HG02943 (cell line): ENCODE results near the gene DIO2.

Experiments
- ATAC-seq: cut with Tn5 transposase; IDR thresholded peaks from one replicate; pipeline ENCODE4 v1.9.1; 2021; ENCODE audit warnings: mild to moderate bottlenecking, low read depth, moderate library complexity; ENCODE audit not compliant: unreplicated experiment

DIO2 gene

DNA sequence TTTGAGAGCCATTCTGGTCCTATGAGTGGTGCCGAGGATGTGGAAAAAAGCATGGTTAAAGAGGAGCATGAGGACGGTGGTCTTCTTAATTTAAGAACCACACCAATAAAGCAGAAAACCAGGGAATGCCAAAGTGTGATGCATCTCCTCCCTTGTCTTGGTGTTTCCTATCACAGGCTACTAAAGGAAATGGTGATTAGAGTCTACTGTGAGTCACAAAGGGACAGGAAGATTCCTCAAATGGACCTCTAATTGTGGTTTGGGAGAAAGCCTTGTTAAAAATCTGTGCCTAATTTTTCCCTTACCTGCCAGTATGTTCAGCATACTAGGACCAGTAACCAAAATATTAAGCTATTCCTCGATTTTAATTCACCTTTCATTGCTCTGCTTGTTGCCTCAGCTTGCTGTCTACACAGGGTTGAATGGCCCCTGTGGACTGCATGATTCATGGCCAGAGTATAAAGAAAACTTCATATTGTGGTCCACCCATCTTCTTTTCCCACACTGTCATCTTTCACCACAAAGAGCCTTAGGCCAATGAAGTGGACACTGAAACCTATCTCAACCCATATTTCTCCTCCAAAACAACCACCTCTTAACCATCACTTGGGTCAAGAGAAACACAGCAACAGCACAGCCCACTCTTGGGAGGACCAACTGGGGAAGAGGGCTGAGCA, 38.8 kb downstream of the DIO2 start:
- no peak for ATAC-seq

DNA sequence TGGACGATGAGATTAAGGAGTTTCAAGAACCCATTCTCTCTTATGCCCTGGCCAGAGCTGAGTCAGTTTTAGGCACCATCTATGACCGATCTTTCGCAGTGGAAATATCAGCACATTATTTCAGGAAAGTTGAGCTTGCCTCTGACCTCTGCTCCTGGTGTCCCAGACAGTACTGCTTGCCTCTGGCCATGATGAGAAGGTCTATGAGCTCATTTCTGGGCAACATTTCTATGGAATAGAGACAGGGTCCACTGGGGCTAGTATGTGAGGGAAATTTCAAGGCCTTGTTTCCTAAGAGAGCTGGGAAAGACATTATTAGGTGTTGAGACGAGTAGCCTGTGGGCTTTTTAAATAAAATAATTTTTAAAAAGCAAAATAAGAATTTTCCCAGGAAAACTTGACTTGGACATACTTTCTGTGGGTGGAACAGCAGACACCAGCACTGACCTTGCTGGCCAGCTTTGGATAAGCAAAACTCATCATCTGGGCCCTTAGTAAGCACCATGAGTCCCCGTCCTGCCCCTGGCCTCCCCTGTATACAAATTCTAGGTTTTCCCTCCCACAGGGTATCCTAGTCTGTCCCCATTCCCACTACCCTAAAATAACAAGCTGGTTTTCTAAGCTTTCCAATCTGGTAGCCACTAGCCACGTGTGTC, 43.4 kb downstream of the DIO2 start:
- ATAC-seq = no peak

DNA sequence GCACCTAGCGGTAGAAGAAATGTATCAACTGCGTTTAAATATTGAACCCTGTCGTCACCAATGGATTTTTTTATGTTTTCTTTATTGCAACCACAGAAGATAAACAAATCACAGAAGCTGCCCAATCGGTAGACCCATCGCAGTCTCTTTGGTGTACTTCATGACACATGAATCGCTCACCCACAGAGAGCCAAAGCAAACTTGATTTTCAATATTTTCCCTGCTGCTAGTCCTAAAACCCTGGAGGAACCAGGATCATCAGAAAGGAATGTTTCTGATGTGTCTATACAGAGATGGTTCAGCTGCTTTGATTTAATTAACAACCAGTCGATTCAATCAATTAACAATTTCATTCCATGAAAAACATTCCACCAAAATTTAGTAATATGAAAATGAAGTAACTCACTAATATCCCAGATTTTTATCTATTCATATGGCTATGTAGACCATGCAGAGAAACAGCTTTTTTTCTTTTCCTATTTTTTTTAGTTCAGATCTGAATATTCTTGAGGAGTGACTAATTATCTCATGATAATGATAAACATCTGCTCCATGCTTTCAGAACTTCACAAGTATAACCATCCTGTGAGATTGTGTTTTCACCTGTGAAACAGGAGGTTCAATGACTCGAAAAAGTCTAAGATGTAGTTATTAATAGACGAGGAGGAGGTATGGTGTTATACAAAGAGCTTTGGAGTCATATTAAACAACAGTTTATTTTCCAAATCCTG, 46.1 kb downstream of the DIO2 start:
- no peak for ATAC-seq

DNA sequence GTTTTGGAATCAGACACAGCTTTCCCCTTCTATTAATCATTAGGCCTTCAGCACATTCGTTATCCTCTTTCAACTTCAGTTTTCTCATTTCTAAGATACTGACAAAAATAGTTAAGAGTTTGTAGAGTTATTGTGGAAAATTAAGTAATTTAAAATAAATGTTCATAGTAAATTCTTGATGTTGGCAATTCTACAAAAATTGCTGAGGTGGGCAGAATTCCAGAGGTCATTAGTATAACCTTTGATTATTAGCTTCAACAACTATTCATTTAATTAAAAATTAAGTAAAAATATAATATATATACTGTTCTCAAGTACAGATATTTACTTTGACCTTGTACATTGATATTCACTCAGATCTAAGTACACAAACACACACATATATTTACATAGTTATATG, 58.5 kb downstream of the DIO2 start:
- ATAC-seq = no peak

DNA sequence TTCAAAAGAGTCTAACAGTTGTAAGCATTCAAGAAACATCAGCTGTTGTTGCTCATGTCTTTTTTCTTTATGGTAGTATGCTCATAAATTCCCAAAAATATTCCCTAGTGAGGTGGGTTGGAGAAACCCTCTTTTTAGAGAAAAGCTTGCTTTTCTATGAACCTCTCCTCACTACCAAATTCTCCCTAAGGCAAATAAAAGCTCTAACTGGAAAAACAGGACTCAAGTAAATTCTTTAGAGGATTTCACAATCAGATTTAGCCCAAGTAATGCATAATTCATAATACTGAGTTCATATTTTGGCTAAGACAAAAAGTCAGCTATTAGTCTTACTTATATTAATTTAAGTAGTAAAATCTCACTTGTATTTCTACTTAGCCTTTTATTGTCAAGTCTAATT, 59.1 kb downstream of the DIO2 start:
- ATAC-seq = no peak

DNA sequence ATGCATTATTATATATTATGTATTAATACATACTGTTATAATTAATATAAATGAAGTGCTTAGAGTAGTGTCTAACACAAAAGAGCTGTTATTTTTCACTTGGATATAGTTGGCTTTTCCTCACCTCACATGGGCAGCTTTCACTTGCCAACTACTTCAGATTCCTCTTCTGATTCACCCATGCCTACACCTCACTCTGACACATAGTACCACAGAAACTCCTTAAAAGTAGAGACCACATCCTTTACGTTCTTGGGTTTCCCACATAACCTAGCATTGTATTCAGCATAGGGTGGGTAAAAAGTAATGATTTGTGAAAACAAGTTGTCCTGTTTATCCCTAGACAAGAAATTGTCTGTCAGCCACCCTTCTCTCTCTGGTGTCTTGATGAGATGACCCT, 61.0 kb downstream of the DIO2 start:
- ATAC-seq = no peak
